GM19372 (cell line): ENCODE results near the gene MIB2.
A peak's percentile ranks its signal among the peaks of the same experiment; 100 is the strongest.
"Not testable (repeated sequence)": the region's sequence is repeated elsewhere in the genome, so short reads cannot be mapped to it uniquely, and the experiment has no call there.

Experiments
- ATAC-seq: cut with Tn5 transposase; IDR thresholded peaks from one replicate; pipeline ENCODE4 v1.9.1; 2021; ENCODE audit warnings: mild to moderate bottlenecking, low read depth, moderate library complexity; ENCODE audit not compliant: unreplicated experiment

The MIB2 gene

DNA sequence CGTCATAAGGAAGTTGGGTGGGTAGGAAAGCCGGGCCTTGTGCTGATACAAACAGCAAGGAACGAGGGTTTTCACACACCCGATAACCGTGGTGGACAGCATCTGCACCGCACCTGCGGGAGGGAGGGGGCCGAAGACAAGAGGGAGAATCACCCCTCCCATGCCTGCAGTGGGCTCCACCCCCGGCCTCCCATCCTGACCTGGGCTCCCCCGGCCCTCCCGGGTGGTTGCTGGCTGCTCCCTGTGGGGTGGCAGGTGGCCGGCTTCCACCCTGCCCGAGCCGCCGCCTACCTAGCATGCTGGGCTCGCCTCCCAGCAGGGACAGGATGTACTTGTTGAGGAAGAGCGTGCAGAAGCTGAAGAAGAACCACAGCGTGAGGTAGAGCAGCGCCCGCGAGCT lies 60.8 kb downstream of the MIB2 start:
- not testable (repeated sequence) for ATAC-seq

DNA sequence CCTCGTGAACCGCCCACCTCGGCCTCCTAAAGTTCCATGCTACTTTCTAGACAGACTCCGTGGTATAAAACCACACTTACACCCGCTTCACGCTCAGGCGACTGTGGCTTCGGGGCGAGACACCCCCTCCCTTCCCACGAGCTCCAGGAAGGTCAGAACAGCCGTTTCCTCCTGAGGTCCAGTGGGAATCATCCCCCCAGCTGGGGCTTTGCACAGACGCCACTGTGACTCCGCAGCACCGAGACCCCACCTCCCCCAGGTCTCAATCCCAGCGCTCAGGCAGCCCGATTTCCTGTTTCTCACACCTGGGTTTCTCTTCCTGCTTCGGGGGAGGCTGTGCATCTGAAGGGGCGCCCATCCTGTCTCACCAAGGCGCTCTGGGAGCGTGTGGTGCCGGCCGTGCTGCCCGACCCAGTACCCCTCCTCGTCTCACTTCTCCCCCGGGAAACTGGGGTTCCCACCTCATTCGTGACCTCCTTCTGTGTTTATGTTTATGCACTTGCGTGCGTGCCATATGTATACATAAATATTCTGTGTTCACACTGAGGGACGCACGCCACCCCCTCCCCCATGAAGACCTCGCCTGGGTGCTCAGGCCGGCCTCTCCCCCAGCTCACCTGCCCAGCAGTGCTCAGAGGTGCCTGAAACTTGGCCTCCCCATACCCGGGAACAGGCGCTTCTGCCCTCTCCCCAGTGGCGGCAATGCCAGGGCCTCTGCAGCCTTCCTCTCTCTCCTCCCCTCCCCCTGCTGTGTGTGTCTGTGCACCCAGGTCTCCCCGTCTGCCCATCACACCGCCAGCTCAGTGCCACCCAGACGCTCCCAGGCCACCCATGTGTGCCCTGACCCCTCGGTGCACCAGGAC lies 62.6 kb downstream of the MIB2 start:
- peak; percentile 55 for ATAC-seq

GRCh38 chr1:1678581-1679380 lies 63.5 kb downstream of the MIB2 start:
- ATAC-seq, result no peak
